ENCODE results near the gene STX8.

DNA sequence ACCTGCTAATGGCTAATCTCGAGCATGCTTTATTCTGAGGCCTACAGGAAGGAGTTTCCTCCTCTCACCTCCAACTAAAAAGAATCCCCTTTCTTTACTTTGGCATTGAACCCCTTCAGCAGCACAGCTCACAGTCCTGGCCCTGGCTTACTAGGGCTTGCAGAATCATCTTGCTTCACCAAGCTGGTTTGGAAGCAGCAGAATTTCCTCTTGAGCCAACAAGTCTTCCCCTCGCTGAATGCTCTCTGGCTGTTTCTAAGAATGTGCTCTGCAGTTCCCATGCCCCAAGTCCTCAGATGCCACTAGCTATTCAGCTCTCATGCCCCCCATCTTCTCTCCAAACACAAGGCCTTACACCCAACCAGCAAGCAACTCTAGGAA is 283.1 kb downstream of the STX8 start:
- no peak for TF ChIP-seq TAF1 (IDR thresholded peaks at IDR 0.05; ENCODE audit: low read depth, low read length)
- no peak for TF ChIP-seq POLR2AphosphoS5 (IDR thresholded peaks at IDR 0.05; ENCODE audit: low read depth, low read length)
- no peak for TF ChIP-seq POLR2A (IDR thresholded peaks at IDR 0.05; ENCODE audit: low read depth, low read length)
- TF ChIP-seq SPI1 (IDR thresholded peaks at IDR 0.05; ENCODE audit: low read depth, low read length) = no peak
- TF ChIP-seq PAX5 (IDR thresholded peaks at IDR 0.05; ENCODE audit: insufficient read depth, low read length, severe bottlenecking) = no peak
- TF ChIP-seq POU2F2 (IDR thresholded peaks at IDR 0.05; ENCODE audit: low read depth, low read length) = no peak

Data from GM12891 (cell line).